ENCODE results near the gene AFAP1.

The AFAP1 gene

DNA sequence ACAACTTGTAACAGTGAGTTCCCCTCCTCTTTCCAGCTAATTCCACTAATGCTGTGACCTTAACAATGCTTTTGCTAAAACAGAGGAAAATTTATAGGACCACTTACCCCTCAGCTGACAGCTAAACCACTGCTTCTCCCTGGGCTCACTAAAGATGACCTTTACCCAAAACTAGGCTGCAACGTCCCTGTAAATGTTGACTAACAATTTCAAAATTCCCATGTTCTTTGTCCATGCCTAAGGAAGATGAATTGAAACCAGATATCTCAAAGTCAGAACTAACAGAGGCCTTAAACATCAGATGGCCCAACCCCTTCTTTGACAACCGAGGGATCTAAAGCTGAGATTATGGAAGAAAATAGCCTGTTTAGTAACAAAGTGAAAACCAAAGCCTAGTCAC is 32.5 kb downstream of the AFAP1 start:
- TF ChIP-seq TAF1 (IDR thresholded peaks at IDR 0.05; ENCODE audit: borderline replicate concordance, low read depth, low read length) (no peak), POLR2AphosphoS5 (IDR thresholded peaks at IDR 0.05; ENCODE audit: low read depth, low read length) (no peak), POLR2A (IDR thresholded peaks at IDR 0.05; ENCODE audit: low read depth, low read length) (no peak)
- FAIRE-seq (no peak), DNase-seq (ENCODE audit: insufficient read length) (no peak)

GRCh38 chr4:7906171-7906701 is 33.4 kb downstream of the AFAP1 start:
- FAIRE-seq (no peak), DNase-seq (ENCODE audit: insufficient read length) (no peak)
- TF ChIP-seq POLR2A (IDR thresholded peaks at IDR 0.05; ENCODE audit: low read depth, low read length) = no peak
- TF ChIP-seq POLR2AphosphoS5 (IDR thresholded peaks at IDR 0.05; ENCODE audit: low read depth, low read length) = no peak
- no peak for TF ChIP-seq TAF1 (IDR thresholded peaks at IDR 0.05; ENCODE audit: borderline replicate concordance, low read depth, low read length)

DNA sequence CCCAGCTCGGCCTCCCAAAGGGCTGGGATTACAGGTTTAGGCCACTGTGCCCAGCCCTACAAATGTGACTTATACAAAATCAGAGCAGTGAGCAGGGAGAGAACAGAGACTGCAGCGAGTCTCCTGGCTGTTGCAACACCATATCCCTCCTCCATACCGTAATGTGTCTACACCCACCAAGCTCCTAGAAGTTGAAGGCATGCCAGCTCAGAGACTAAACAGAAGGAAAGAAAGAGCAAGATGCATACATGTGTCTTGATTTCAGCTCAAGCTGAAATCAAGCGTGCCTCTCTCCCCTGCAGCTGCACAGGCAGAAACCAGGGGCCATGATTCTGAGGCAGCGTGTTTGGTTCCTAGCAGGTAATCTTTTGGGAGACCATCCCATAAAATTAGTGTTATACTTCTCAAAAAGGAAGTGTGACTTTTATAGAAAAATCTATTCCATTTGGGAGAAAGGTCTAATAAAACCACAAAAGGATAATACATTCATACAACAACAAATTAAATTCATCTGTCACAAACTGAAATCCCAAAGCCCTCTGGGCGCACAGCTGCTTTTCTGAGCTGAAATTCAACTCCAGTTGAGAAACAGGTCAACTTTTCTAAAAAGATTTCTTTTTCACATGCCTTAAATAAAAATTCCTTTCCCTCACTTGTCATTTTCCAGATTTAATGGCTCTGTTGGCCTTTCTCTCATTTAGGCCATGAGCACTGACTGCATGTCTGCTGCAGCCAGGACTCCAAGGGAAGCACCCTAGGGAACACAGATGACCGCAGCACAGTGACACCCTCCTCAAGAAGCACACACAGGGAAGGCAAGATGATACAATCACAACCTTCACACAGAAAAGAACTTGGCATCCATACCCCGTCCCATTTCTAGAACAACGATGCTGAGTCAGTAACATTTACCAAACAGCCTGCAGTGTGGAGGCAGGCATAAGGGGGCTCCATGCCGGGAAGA is 34.4 kb downstream of the AFAP1 start:
- no peak for DNase-seq (ENCODE audit: insufficient read length)
- TF ChIP-seq POLR2AphosphoS5 (IDR thresholded peaks at IDR 0.05; ENCODE audit: low read depth, low read length) = no peak
- TF ChIP-seq POLR2A (IDR thresholded peaks at IDR 0.05; ENCODE audit: low read depth, low read length) = no peak
- no peak for TF ChIP-seq TAF1 (IDR thresholded peaks at IDR 0.05; ENCODE audit: borderline replicate concordance, low read depth, low read length)
- no peak for FAIRE-seq

DNA sequence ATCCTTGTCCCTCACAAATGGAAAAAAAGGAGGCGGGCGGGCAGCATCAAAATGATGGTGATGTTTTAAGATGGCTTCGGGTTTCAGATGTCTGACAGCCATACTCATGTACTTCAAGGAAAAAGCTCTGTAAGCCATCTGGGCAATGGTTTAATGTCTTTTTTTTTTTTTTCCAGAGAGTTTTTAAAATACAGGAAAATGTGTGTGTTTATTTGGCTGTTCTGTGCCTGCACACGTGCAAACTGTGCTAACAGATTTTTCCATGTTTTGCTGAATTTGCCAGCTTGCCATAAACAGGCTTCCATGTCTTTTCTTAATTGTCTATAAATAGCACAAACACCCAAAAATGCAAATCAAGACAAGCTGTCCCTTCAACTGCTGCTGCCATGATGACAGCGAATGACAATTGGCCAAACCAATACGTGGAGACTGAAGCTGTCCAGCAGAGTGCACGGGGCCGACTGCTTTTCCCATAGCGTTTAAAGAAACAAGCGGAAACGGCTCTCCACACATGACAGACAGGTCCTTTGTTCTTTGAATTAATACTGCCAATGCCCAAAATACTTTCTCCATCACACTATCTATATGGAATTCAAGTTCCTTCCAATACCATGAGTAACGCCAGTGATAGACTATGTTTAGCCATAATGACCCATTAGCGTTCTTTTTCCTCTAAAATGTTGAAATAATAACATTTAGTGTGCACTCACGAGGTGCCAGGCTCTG is 35.7 kb downstream of the AFAP1 start:
- TF ChIP-seq TAF1 (IDR thresholded peaks at IDR 0.05; ENCODE audit: borderline replicate concordance, low read depth, low read length) (no peak), POLR2A (IDR thresholded peaks at IDR 0.05; ENCODE audit: low read depth, low read length) (no peak), POLR2AphosphoS5 (IDR thresholded peaks at IDR 0.05; ENCODE audit: low read depth, low read length) (no peak)
- FAIRE-seq (no peak), DNase-seq (ENCODE audit: insufficient read length) (no peak)

GRCh38 chr4:7902826-7903225 is 36.8 kb downstream of the AFAP1 start:
- FAIRE-seq = no peak
- TF ChIP-seq POLR2A (IDR thresholded peaks at IDR 0.05; ENCODE audit: low read depth, low read length) = no peak
- TF ChIP-seq TAF1 (IDR thresholded peaks at IDR 0.05; ENCODE audit: borderline replicate concordance, low read depth, low read length) = no peak
- no peak for TF ChIP-seq POLR2AphosphoS5 (IDR thresholded peaks at IDR 0.05; ENCODE audit: low read depth, low read length)
- no peak for DNase-seq (ENCODE audit: insufficient read length)

DNA sequence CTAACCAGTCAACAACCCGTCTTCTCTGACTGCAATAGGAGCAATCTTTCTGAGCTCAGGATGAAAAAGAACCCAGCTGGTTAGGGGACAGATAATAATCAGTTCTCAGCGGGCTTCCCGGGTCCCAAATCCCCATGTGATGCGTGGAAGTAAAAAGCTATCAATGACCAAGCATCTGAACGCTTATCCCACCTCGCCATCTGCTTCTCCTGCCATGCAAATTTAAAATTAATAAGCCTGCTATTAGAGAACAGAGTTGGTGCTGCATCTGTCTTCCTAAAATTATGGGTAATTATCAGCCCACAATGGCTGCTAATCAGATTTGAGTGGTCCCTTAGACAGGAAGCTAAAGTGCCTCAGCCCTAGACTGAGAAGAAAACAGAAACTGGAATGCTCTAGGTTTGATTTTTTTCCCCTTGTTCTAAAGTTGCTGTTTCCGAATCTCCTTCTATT is 37.5 kb downstream of the AFAP1 start:
- no peak for DNase-seq (ENCODE audit: insufficient read length)
- TF ChIP-seq POLR2AphosphoS5 (IDR thresholded peaks at IDR 0.05; ENCODE audit: low read depth, low read length) = no peak
- no peak for TF ChIP-seq POLR2A (IDR thresholded peaks at IDR 0.05; ENCODE audit: low read depth, low read length)
- TF ChIP-seq TAF1 (IDR thresholded peaks at IDR 0.05; ENCODE audit: borderline replicate concordance, low read depth, low read length) = no peak
- no peak for FAIRE-seq

DNA sequence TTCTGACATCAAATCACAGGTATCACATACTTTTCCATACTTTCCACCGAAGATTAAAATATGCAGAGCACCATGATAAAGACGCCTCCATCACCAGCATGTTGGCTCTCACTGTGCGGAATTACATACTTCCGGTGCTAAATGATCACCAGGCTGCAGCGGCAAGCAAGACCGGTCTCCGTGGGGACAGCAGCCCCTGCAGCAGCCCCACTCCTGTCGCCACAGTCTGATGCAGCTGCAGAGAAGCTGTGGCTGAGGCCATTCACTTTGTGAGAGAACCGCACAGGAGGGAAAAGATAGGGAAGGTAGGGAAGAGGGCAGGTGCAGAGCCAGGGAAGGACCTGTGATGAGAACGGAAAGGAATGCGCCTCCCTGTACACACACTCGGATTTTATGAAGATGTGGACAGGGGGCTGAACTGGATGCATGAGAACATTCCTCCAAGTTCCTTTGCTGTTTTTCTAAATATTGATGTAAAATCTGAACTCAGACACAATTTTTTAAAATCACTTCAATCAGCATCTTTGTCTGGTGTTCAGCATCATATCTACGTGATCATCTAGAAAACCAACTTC is 38.3 kb downstream of the AFAP1 start:
- DNase-seq (ENCODE audit: insufficient read length) = no peak
- FAIRE-seq = no peak
- TF ChIP-seq TAF1 (IDR thresholded peaks at IDR 0.05; ENCODE audit: borderline replicate concordance, low read depth, low read length) (no peak), POLR2AphosphoS5 (IDR thresholded peaks at IDR 0.05; ENCODE audit: low read depth, low read length) (no peak), POLR2A (IDR thresholded peaks at IDR 0.05; ENCODE audit: low read depth, low read length) (no peak)

DNA sequence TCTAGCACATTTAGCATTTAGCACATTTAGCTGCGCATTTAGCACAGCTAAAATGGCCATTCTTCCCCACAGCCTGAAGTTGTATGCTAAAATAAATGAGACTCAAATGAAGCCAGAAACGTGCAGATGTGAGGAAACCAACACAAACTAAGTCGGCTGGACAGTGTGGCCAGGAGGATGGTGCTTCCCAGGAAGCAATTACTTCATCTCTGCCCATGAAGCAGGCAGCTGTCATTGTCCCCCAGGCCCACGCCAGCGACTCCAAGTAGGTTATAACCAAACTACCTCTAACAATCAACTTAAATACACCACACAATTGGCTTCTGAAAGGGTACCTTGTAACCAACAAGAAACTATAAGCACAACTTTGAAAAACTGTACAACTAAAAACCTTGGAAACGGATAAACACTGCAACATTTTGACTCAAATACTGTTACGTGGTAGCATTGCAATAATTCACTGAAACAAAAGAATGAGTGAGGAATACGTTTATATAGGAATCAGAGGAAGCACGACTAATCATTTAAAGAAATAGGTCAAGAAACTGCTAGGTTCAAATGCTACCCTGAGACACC is 39.2 kb downstream of the AFAP1 start:
- FAIRE-seq = no peak

GRCh38 chr4:7899184-7899869 is 40.3 kb downstream of the AFAP1 start:
- DNase-seq (ENCODE audit: insufficient read length) (no peak), FAIRE-seq (no peak)
- TF ChIP-seq TAF1 (IDR thresholded peaks at IDR 0.05; ENCODE audit: borderline replicate concordance, low read depth, low read length) (no peak), POLR2A (IDR thresholded peaks at IDR 0.05; ENCODE audit: low read depth, low read length) (no peak), POLR2AphosphoS5 (IDR thresholded peaks at IDR 0.05; ENCODE audit: low read depth, low read length) (no peak)

More for the DNA sequence above, 39.2 kb downstream of the AFAP1 start:
- TF ChIP-seq TAF1 (IDR thresholded peaks at IDR 0.05; ENCODE audit: borderline replicate concordance, low read depth, low read length) (no peak), POLR2A (IDR thresholded peaks at IDR 0.05; ENCODE audit: low read depth, low read length) (no peak), POLR2AphosphoS5 (IDR thresholded peaks at IDR 0.05; ENCODE audit: low read depth, low read length) (no peak)
- no peak for DNase-seq (ENCODE audit: insufficient read length)

GRCh38 chr4:7898385-7898784 is 41.3 kb downstream of the AFAP1 start:
- no peak for DNase-seq (ENCODE audit: insufficient read length)
- TF ChIP-seq TAF1 (IDR thresholded peaks at IDR 0.05; ENCODE audit: borderline replicate concordance, low read depth, low read length) (no peak), POLR2AphosphoS5 (IDR thresholded peaks at IDR 0.05; ENCODE audit: low read depth, low read length) (no peak), POLR2A (IDR thresholded peaks at IDR 0.05; ENCODE audit: low read depth, low read length) (no peak)
- FAIRE-seq = no peak
